Lower leg skin (tissue), 3 donors: ENCODE measurements around the gene PARP9.

Experiments used
- POLR2A ChIP-seq, 2 donors: fragments of 450-650 bp; IDR thresholded peaks; one replicate each; pipeline ENCODE4 v1.6.1; 2016 to 2017; ENCODE audit warnings: antibody characterized with exemption in 2 of 2, mild to moderate bottlenecking in 1 of 2, moderate library complexity in 1 of 2
- TF ChIP-seq, protein P1 (sequence below), 3 donors: fragments of 450-650 bp; IDR thresholded peaks; one replicate each; pipeline ENCODE4 v1.5.1; 2016; ENCODE audit warnings: antibody characterized with exemption in 3 of 3, mild to moderate bottlenecking in 3 of 3, moderate library complexity in 2 of 3

DNA sequence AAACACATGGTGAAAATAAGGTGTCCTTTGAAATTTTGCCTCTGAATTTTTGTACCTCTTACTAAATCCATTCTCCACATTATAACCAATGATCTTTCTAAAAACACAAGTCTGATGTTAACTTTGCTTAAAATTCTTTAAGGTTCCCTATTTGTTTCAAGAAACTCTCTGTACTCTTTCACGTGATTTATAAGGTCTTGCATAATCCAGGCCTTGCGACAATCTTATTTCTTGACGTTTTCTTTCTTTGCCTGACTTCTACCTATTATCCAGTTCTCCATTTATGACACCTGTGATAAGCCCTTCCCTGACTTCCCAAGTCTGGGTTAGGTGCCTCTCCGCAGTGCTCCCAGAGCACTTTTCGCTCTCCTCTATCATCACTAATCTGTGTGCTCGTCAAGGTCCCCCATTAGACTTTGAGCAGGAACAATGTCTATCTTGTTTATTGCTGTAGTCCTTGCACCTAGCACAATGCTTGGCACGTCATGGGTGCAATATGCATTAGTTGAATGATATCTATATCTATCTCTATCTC, 25.1 kb downstream of the PARP9 start:
- TF ChIP-seq POLR2A (IDR thresholded peaks at IDR 0.05) = no peak
- TF ChIP-seq, protein P1, sequence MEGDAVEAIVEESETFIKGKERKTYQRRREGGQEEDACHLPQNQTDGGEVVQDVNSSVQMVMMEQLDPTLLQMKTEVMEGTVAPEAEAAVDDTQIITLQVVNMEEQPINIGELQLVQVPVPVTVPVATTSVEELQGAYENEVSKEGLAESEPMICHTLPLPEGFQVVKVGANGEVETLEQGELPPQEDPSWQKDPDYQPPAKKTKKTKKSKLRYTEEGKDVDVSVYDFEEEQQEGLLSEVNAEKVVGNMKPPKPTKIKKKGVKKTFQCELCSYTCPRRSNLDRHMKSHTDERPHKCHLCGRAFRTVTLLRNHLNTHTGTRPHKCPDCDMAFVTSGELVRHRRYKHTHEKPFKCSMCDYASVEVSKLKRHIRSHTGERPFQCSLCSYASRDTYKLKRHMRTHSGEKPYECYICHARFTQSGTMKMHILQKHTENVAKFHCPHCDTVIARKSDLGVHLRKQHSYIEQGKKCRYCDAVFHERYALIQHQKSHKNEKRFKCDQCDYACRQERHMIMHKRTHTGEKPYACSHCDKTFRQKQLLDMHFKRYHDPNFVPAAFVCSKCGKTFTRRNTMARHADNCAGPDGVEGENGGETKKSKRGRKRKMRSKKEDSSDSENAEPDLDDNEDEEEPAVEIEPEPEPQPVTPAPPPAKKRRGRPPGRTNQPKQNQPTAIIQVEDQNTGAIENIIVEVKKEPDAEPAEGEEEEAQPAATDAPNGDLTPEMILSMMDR (IDR thresholded peaks at IDR 0.05) = no peak
